ENCODE results near the gene SERPINH1.
A peak's percentile ranks its signal among the peaks of the same experiment; 100 is the strongest.

Gene SERPINH1

DNA sequence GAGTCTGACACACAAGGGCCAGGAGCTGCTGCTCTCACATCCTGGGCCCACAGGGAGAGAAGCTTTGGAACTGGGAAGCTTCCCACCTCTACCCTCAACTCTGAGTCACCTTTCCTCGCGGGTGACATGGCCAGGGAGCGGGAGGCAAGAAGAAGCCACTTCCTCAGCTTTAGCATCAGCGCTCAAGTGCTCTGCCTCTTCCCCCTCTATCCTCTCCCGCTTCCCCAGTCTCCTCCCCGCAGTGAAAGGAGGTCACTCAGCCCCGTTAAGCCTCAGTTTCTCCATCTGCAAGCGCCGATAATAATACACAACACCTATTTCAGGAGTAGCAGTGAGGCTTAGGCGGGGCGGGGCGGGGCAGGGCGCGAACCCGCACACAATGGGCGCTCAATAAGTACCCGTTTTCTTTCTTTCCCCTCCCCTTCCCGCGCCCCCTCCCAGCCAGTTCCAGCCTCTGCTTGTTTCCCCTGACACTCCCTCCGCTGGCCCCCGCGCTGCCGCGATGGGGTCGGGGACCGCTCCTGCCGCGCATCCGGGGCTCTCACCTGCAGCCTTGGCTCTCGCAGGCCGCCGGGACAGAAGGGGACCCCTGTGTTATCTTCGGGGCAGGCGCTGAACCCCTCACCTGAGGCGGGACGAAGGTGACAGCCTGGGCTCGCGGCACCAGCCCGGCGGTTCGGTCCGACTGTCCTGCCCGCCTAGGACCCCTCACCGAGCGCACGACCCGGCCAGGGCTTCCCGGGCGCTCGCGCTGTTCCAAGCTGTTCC, 37.2 kb upstream of the SERPINH1 start:
- Histone ChIP-seq H3K27me3 (peaks cover 12% of the 10 kb centered on the region), H3K4me1 (no peaks in the 10 kb centered on the region), H3K4me3 (ENCODE audit: low read depth, low read length) (peak overlapping the region; percentile 76), H3K9me3 (no peaks in the 10 kb centered on the region), H3K36me3 (no peaks in the 10 kb centered on the region)
- DNase-seq = no peak
- TF ChIP-seq, protein P1, sequence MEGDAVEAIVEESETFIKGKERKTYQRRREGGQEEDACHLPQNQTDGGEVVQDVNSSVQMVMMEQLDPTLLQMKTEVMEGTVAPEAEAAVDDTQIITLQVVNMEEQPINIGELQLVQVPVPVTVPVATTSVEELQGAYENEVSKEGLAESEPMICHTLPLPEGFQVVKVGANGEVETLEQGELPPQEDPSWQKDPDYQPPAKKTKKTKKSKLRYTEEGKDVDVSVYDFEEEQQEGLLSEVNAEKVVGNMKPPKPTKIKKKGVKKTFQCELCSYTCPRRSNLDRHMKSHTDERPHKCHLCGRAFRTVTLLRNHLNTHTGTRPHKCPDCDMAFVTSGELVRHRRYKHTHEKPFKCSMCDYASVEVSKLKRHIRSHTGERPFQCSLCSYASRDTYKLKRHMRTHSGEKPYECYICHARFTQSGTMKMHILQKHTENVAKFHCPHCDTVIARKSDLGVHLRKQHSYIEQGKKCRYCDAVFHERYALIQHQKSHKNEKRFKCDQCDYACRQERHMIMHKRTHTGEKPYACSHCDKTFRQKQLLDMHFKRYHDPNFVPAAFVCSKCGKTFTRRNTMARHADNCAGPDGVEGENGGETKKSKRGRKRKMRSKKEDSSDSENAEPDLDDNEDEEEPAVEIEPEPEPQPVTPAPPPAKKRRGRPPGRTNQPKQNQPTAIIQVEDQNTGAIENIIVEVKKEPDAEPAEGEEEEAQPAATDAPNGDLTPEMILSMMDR (IDR thresholded peaks at IDR 0.05; ENCODE audit: low read depth, low read length) = no peak

DNA sequence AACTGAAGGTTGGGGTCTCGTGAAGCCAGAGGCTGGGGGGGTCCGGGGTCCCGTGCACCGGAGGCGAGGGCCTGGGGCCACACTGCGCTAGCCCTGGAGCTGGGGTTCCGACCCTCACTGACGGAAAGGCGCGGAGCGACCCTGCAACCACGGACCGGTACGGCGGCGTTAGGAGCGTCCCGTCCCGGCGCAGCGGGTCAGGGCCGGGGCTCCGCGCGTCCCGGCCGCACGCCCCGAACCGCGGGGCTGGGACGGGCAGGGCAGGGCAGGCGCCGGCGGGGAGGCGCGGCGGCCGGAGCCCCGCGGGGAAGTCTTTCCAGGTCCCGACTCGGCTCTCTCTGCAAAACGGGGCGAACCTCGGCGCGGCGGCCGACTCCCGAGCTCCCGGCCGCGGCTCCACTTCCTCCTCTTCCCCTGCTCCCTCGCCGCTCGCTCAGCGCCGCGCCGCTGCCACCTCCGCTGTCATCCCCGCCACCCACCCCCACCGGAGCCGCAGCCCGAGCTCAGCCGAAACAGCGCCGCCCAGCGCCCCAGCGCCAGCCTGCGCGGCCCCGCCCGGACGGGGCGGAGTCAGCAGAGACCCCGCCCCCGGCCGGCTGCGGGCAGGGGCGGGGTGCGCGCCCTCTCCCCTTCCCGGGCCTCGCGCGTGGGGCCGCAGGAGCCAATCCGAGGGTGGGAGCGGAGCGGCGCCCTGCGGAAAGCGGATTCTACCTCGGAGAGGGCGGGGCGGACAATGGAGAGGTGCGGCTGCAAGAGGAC, 36.4 kb upstream of the SERPINH1 start, which contains the start of gene GDPD5:
GDPD5 (minus strand) TSS at position 509 of the 759 bp plus-strand sequence. CDS start 48,206 bp downstream, outside the sequence.
- peak within 1 kb of the TSS; percentile 76 for H3K4me3 ChIP-seq (ENCODE audit: low read depth, low read length)
- H3K36me3 ChIP-seq = no peaks in the 10 kb centered on the region
- no peaks in the 10 kb centered on the region for H3K4me1 ChIP-seq
- no peaks in the 10 kb centered on the region for H3K9me3 ChIP-seq
- peak; percentile 93 for DNase-seq
- peaks cover 12% of the 10 kb centered on the region for H3K27me3 ChIP-seq
- TF ChIP-seq, protein P1 (IDR thresholded peaks at IDR 0.05; ENCODE audit: low read depth, low read length) = peak; percentile 39

DNA sequence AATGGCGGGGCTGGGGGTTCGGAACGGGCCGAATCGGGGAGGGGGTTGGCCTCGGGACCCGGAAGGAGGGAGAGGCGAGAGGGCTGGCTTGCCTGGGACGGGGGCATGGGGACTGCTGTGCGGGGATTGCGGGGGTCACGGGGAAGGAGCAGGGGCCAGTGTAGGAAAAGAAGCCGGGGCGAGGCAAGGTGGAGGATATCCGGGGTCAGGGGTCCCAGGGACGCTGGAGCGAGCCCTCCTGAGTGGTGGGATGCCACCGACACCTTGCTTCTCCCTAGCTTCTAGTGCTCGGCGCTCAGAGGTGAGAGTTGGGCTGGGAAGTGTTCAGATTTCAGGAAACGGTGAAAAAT, 35.9 kb upstream of the SERPINH1 start:
- DNase-seq = no peak
- TF ChIP-seq, protein P1 (IDR thresholded peaks at IDR 0.05; ENCODE audit: low read depth, low read length) = no peak
- Histone ChIP-seq H3K4me3 (ENCODE audit: low read depth, low read length) (peak overlapping the region; percentile 65), H3K27me3 (peaks cover 12% of the 10 kb centered on the region), H3K9me3 (no peaks in the 10 kb centered on the region), H3K36me3 (no peaks in the 10 kb centered on the region), H3K4me1 (no peaks in the 10 kb centered on the region)

DNA sequence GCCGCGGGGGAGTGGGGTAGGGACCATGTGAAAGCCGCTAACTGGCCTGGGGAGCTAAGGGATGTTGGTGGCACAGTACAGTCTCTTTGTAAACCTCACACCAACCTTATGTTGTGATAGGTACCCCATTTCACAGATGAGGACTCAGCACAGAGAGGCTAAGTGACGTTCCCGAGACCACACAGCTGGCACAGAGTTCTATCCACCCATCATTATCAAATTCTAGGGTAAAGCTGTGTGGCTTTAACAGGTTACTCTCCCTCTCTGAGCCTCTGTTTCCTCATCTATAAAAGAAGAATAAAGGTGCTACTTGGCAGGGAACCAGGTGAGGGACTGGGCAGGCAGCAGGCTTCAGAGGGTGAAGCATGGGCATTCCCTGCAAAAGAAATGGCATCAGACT, 34.9 kb upstream of the SERPINH1 start:
- H3K9me3 ChIP-seq = no peaks in the 10 kb centered on the region
- TF ChIP-seq, protein P1 (IDR thresholded peaks at IDR 0.05; ENCODE audit: low read depth, low read length) = no peak
- peaks cover 12% of the 10 kb centered on the region for H3K27me3 ChIP-seq
- no peak for DNase-seq
- H3K4me1 ChIP-seq = no peaks in the 10 kb centered on the region
- no peaks in the 10 kb centered on the region for H3K36me3 ChIP-seq
- H3K4me3 ChIP-seq (ENCODE audit: low read depth, low read length) = no peak overlapping the region

DNA sequence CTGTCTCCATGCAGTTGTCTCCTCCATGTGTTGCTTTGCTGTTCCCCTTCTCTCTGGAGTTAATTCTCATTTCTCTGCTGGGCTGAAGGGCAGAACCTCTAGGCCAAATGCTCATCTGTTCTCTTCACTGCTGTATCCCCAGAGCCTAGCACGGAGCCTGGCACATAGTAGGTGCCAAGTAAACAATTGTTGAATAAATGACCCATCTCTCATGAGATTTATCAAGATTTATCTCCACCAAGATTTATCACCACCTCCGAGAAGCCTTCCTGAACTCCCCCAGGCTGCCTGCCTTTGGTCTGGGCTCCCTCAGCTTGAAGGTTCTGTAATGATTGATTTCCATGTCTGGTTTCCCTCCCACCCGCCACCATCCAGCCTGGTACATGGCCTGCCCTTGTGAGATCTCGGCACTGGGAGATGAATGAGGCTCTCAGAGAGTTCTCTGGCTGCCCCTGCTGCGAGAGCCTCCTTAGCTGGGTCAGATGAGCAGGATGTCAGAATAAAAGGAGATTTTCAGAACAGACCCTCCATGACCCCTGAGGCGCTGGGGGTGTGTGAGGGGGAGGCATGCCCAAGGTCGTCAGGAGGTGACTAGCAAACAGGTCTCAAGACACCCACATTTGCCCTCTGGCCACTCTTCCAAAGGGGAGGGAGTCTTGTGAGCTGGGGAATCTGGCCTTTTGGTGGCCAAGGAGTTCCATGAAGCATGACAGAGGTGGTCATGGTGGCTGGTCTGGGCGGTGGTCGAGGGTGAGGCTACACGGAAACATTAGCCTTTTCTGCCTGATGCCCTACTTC, 33.9 kb upstream of the SERPINH1 start:
- peaks cover 12% of the 10 kb centered on the region for H3K27me3 ChIP-seq
- DNase-seq = no peak
- TF ChIP-seq, protein P1 (IDR thresholded peaks at IDR 0.05; ENCODE audit: low read depth, low read length) = no peak
- no peak overlapping the region for H3K4me3 ChIP-seq (ENCODE audit: low read depth, low read length)
- no peaks in the 10 kb centered on the region for H3K4me1 ChIP-seq
- H3K36me3 ChIP-seq = no peaks in the 10 kb centered on the region
- H3K9me3 ChIP-seq = no peaks in the 10 kb centered on the region
